NCI-H2107 treated with DMSO at 0.1 percent for 48 hours (cell line): ENCODE data around the gene GSC.
"Not testable (repeated sequence)": the region's sequence is repeated elsewhere in the genome, so short reads cannot be mapped to it uniquely, and the experiment has no call there.

Experiments used
- DNase-seq: peaks from one replicate; lab custom pipeline; 2025; ENCODE audit not compliant: unreplicated experiment; lab: John Stamatoyannopoulos, UW

The GSC gene

DNA sequence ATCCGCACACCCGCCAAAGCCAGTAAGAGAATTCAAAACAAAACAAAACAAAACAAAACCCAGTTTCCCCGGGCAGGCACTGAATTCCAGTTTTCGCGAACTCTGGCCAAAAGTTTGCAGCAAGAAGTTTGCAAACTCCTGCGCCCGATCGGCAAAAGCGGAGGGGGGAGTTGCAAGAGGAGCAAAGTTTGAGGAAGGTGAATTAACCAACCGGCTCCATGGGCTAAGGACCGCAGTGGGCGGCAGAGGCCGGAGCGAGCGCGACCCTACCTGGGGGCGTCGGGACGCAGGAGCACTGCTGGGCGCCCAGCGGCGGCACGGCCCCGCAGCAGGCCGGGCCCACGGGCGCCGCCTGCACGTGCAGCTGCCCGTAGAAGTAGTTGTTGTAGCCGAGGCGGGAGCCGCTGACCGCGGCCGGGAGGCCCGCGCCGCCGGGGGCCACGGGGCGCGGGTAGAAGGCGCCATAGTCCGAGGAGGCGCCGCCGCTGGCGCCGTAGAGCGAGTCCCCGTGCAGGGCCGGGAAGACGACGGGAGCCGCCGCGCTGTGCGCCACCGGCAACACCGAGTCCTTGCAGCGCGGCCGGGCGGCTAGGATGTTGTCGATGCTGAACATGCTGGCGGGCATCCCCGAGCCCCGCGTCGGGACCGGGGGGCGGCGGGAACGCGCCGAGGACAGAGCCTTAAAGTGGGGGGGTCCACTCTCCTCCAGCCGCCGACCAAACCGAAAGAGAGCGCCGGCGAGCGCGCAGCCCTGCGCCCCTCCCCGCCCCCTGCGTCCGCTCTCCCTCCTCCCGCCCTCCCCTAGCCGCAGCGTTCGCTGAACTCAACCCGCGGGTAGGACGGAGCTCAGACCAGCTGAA is at the start of gene GSC:
Gene GSC (minus strand): TSS at position 723 of the 860 bp plus-strand sequence. CDS start 98 bp downstream, at position 625.
- DNase-seq, result no peak

DNA sequence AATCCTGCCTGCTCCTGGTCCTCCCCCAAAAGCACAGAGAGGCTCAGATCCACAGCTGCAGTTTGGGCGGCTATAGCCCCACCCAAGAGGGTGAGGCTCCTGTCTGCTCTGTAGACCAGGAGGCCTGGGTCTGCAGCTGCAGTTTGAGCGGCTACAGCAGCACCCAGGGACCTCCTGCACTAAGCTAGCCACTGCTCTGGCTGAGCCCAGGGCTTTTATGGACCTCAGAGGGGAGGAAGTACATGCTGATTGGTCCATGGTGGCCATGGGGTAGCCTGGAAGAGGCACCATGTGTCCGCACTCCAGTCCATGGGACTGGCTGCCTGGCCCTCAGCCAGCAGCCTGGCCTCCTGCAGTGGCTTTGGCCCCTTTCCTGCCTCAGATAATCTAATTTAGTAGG is 49.6 kb upstream of the GSC start:
- DNase-seq, result no peak

DNA sequence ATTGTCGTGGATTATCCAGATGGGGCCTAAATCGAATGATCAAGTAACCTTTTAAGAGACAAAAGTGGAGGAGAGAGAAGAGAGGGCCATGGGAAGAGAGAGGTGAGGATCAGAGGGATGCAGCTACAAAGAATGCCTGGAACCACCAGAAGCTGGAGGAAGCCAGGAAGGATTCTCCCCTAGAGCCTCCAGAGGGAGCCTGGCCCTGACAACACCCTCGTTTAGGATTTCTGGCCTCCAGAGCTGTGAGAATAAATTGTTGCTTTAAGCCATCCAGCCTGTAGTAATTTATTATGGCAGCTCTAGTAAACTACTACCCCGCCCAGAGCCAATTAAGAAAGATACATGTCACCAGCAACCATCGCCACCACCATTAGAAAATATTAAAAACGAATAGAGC is 46.2 kb upstream of the GSC start:
- no peak for DNase-seq

DNA sequence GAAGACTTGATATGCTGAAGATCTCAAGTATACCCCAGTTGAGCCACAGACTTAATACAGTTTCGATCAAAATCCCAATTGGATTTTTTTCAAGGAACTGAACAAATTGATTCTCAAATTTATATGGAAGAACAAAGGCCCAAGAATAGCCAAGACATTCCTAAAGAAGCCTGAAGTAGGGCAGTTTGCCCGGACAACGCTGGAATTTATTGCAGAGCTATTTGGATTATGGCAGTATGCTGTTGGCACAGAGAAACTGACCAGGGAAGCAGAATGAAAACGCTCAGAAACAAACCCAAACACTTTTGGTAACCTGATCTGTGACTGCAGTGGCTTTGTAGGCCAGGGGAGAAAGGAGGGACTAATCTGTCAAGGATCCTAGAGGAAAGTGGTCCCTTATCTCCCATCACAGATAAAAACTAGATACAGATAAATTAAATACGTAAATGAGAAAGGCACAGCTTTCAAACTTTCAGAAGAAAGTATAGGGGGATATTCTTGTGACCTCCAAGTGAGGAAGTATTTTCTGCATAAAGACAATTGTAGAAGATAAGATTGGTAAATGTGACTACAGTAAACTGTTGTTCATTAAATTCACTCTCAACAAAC is 35.9 kb upstream of the GSC start:
- no peak for DNase-seq

DNA sequence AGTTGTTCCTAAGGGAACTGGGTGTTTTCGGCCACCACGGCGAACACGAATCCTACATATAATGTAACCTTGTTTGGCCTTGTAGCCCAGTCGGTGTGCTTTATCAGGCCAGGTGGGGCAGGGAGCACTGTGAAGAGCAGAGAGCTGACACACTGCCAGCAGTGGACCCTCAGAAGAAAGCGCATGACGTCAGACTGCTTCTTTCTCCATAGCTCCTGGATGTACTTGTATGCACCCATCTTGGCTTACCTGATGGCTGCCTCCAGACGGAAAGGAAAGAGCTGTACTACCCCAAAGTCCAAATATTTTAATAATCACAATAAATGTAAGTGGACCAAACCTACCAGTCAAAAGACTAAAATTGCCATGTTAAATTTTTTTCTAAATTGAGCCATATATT is 31.3 kb upstream of the GSC start:
- no peak for DNase-seq

DNA sequence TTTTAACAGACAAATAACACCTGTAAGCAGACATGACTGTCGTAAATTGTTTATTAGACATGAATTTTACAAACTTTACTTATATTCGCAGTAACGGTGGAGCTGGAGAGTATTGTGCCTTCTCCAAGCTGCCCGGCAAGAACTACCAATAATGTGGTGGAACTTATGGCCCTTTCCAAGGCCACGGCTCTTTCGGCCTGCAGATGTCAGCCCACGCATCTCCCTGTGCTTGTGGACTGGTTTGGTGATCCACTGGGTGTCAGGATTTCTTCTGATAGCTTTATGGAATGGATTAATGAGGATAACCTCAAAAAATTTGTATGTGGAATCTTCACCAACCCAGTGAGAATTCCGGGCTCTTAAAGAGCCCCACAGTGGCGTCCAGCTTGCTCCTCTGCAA is 30.9 kb upstream of the GSC start:
- not testable (repeated sequence) for DNase-seq

DNA sequence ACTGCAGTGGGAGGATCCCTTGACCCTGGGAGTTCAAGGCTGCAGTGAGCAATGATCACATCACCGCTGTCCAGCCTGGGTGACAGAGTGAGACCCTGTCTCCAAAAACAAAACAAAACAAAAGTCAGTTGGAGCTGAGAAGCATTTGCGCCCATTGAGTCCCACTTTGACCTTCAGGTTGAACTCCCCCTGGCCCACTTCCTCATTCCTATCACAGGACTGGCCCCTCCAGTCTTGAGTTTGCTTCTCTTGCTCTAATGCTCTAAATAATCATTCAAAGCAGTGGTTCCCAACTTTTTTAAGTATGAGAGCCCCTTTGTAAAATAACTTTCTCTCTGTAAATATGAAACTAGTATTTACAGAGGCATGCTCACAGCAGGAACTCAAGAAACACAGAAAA is 28.0 kb upstream of the GSC start:
- no peak for DNase-seq

DNA sequence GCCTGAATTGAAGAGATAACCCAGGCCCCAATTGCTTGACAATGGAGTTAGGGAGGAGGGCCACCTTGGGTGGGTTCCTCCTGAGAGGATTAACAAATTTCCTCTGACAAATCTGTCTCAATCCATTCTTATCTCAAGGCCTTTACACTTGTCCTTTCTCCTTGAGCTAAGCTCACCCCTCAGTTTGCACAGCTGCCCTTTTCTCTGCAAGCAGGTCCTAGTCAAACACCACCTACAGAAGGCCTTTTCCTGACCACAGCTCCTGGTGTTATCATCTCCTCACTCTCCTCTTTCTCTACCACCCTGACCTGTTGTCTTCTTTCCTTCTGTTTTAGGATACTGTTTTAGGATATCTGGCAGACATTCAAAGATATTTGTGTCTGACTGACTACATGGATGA is 26.4 kb upstream of the GSC start:
- DNase-seq, result no peak

DNA sequence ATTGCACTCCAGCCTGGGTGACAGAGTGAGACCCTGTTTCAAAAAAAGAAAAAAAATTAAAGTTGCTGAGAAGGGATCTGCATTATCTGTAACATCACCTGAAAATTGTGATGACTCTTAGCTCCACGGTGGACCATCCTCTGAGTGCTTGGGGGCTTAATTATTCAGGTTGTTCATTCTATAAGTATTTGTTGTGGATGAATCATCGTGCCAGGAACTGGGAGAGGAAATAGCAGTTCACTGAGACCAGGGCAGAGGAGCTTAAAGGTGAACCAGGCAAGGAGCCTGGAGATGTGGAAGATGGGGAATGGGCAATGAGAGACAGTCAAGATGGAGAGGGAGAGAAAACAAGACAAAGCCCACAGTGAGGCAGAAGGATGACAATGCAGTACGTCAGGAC is 25.5 kb upstream of the GSC start:
- no peak for DNase-seq

DNA sequence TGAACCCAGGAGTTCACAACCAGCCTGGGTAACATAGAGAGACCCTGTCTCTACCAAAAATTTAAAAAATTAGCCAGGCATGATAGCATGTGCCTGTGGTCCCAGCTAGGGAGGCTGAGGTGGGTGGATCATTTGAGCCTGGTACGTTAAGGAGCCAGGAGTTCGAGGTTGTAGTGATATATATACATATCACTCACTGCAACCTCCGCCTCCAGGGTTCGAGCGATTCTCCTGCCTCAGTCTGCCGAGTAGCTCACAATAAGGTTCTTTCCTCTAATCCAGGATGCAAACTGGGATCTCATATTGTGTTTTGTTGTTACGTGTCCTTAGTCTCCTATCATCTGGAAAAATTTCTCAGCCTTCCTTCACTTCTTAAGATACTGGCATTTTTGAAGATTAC is 24.0 kb upstream of the GSC start:
- DNase-seq, result no peak

DNA sequence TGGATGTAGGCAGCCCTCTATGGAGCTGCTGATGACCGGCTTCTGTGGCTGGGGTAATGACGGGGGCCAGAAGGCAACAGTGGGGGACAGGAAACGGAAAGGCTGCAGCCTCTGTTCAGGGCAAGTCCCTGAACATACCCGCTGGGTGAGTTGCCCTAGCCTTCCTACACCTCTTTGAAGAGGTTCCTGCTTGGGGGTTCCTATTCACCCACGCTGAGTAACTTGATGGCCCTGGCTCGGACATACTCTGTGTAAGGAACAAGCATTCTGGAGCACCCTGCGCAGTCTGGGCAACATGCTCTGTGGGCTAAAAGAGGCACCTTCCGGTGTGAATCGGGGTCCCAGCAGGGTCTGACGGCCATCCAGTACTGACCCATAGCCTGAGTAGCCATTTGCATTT is 17.7 kb upstream of the GSC start:
- no peak for DNase-seq

DNA sequence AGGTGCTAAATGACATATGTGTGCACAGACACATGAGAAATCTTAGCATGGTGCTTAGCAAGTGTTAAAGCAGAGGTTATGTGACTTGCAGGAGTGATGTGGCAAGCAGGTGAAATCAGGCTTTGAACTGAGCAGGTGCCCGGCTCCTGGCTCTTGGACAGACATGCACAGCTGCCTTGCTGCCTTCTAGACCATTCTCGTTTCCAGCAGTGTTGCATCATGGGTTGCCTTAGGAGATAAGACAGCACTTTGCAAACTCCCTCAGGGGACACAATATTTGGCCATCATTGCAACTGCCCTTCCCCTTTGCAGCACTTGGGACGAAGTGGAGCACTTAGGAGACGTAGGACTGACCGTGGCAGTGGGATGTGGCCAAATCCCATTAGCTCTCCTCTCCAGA is 17.2 kb upstream of the GSC start:
- DNase-seq, result no peak

DNA sequence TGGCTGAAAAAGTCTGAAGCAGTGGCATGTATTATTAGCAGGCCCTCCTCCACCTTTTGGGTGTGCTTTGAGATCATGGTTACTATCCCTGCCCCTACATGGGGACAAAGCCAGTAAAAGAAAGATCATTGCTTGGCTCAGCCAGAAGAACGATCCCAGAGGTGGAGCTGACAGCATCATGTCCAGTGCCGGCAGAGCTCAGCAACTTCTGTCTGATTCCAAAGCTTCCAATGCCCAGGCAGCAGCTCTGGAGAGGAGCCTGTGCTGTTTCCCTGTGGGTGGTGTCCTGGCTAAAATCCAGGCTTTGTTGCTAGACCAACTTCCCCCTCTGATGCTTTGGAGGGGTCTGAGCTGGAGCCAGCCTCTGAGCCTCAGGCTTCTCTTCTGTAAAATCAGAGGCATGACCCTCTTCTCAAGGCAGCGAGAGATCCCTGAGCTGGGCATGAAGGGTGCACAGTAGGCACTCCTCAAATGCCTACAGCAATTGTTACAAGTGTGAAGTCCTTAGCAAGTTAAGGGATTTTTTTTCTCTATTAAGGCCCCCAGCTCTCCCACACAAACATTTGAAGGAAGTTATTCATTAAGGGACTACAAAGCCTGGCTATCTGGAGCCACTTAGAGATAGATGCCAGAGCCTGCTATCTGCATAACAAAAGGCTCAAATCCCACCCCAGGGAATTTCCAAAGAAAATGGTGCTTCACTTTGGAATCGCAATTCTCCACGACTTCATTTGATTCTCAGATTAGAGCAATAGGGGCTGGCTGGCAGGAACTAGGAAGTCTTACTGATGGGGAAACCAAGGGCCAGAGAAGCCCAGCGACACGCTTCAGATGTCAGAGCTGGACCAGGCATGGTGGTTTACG is 10.9 kb upstream of the GSC start:
- no peak for DNase-seq

DNA sequence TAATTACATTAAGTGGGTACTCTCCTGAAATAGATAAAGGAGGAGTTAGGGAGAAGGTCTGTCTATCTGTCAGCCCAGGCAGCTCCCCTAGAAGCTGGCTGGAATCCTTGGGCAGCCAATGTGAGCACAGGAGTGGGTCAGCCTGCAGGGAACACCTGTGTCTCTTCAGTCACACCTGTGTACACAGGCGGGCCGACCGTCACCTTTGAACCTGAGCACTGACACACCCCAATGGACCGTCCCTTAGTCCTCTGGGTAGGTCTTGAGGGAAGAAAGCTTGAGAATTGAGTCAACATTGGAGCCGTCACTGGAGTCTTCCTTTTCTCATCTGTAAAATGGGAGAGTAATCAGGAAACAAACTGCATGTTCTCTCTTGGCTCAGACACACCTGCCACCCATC is 9.8 kb upstream of the GSC start:
- DNase-seq, result no peak

DNA sequence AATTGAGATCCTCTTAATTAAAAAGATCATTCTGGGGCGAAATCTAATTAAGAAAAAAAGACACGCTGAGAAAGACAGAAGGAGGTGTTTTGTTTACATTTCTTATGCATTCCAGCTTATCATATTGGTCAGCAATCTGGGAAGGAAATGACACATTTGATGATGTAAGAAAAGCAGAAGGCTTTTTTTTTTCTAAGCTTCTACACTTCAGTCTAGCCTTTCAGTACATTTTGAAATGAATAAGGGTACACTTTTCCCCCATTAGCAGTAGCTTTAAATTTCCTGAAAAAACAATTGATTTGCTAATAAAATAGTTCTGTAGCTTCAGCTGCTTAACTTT is 5.9 kb upstream of the GSC start:
- DNase-seq, result no peak

DNA sequence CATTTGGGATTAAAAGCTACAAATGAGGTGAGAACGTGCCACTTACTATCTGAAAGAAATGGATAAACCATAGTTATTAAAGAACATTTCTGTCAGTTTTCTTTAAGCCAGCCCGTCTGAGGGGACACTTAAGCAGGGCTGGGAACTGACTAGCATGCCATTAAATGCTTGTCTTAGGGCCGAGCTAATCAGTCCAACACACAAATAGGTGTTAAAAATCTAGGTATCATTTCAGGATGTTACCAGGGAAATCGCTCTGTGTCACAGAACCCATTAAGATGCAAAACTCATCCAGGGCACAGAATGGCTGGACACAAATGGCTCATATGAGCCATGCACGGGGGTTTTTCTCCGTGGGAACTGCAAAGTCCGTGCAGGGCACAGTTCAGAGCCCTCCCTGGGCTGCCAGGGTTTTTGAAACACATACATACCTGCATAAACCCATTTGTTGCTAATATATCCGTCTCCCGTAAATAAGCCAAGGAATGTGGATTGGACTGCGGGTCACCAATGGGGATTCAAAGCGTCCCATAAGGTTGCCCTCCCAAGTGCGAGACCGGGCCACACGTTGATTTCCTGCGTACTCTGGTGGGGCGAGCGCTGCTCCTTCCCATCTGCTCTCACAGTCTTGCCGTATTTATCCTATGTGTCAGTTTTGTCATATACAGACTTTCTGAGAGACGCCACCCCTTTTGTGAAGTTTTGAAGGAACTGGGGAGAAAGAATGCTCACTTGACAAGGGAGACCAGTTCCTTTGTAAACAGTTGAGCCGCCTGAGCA is 5.4 kb upstream of the GSC start:
- no peak for DNase-seq

DNA sequence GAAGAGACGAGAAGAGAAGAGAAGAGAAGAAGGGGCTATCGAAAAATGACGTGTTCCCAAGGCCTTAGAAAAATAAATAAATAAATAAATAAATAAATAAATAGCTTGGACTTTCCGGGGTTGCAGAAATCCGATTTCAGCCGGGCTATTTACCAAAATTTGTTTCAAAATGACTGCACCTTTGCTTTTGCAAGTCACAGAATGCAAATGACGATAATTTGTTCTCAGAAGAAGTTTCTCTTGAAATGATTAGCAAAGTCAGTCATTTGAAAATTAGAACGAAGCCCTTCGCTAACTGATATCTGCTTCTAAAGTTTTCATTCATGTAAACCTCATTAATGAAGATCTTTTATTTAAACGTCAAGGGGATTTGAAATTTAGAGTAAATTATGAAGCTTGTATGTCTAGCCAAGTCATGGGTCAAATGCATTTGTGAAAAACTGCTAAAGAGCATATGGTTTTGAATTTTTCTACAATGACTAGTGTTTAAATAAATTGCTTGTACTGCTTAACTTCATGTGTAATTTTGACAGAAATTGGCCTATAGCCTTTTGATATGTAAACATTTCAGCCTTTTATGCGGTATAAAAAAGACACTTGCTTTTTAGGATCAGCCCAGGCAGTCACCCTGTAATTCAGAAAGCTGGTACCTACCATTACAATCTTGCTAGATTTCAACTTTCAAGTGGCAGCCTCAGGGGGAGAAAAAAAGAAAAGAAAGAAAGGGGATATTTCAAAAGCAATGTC is 4.6 kb upstream of the GSC start:
- no peak for DNase-seq

DNA sequence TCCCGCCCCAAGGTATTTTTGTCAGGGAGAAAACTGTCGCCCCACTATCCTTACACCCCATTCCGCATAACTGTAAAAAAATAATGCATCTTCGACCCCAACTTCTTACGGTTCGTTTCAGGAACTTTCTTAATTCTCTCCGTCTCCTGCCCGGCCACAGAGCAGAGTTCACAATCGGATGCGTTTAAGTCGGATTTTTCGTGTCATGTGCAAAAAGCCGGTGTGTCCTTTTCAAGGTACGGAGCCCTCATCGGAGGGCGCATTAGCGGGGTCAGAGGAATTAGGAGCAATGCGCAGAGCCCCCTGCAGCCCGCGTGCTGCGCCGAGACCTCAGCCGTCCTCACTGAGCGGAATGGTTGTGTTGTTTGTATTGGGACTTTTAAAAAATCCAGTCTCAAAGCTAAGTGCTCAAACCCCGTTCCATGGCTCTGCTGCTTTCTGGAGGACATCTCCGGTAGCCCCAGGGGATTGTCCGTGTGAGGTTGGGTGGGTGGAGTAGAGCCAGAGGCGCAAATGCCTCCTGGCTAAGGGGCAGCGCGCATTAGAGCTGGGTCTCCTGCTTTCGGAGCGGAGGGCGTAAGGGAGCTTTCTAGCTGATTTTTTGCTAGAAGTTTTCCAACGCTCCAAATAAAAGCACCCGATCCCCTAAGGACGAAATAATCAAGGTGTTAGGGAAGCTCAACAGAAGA is 3.9 kb upstream of the GSC start:
- no peak for DNase-seq

DNA sequence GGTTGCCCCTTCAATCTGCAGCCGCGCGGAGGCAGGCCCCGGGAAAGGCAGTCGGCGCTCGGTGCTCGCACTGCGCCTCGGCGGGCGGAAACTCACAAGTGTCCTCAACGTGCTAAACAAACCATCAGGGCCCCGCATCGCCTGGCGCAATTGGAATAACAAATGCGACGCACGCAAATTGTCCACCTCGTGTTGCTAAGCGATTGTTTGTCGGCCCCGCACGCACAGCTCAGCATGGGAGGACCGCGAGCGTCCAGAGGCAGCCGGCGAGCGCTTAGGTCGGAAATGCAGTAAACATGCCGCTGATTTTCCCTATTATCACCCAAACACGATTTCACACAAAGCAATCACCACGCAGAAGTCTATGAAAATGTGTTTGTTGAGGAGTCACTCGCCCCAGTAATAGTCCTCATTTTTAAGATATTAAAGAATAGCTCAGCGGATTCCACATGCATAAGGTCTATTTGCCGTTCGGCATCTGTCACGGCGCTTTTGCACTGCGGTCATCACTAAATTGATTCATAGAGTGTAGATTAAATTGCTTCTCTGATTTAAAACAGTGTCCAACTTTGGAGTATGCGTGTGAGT is 3.2 kb upstream of the GSC start:
- DNase-seq, result no peak

DNA sequence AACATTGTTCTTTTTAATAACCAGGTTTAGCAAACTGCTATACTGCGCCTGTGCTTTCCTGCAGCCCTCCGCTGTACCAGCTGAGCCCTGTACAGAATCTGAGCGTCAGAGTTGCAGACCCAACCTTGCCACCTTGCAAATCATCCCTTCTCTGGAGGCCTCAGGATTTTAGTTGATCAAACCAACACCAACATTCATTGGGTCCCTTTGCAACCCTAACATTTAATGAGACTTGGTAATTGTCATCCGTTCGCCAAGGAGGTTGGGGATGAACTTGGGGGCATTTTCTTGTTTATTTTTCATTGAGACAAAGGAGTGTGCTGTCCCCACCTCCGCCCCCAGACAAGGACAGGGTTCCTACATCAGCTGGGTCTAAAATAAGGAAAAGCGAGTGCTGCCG is 2.6 kb upstream of the GSC start:
- DNase-seq, result no peak
